GM23248 (cell line): ENCODE results near the gene ZNF99. TPM values are rescaled to one million over a fixed set of nuclear protein-coding genes. Genes with fewer than 3 reads are reported as not detected.
"Not testable (repeated sequence)": the region's sequence is repeated elsewhere in the genome, so short reads cannot be mapped to it uniquely, and the experiment has no call there.

Source experiments
- DNase-seq: peaks from one replicate; pipeline ENCODE4 v3.0.0-alpha.2; 2015
- H2AFZ ChIP-seq: fragments of 200-600 bp; sonication (generic); 2 replicates; pipeline ENCODE4 v1.6.1; 2016; ENCODE audit warnings: antibody characterized with exemption
- H3F3A ChIP-seq: fragments of 200-600 bp; sonication (generic); 2 replicates; pipeline ENCODE4 v1.6.1; 2016; ENCODE audit warnings: mild to moderate bottlenecking, antibody characterized with exemption, mixed run types; ENCODE audit not compliant: insufficient read depth
- H3K27ac ChIP-seq: fragments of 200-600 bp; sonication (generic); 2 replicates; pipeline ENCODE4 v1.5.1; 2016; ENCODE audit warnings: mild to moderate bottlenecking
- H3K27me3 ChIP-seq: fragments of 200-600 bp; sonication (generic); replicated peaks from 2 replicates; pipeline ENCODE4 v1.6.1; 2016; ENCODE audit warnings: mild to moderate bottlenecking; ENCODE audit not compliant: insufficient read depth
- H3K36me3 ChIP-seq: fragments of 200-600 bp; sonication (generic); 2 replicates; pipeline ENCODE4 v1.6.1; 2016; ENCODE audit warnings: low read depth, mild to moderate bottlenecking
- H3K4me1 ChIP-seq: fragments of 200-600 bp; sonication (generic); 2 replicates; pipeline ENCODE4 v1.6.1; 2016; ENCODE audit warnings: mild to moderate bottlenecking; ENCODE audit not compliant: insufficient read depth
- H3K4me2 ChIP-seq: fragments of 200-600 bp; sonication (generic); one replicate; pipeline ENCODE4 v1.6.1; 2016; ENCODE audit warnings: mild to moderate bottlenecking; ENCODE audit not compliant: unreplicated experiment
- H3K4me3 ChIP-seq: fragments of 200-600 bp; sonication (generic); 2 replicates; pipeline ENCODE4 v1.5.1; 2016; ENCODE audit warnings: mild to moderate bottlenecking
- H3K79me2 ChIP-seq: fragments of 200-600 bp; sonication (generic); 2 replicates; pipeline ENCODE4 v1.6.1; 2016; ENCODE audit warnings: mild to moderate bottlenecking; ENCODE audit not compliant: insufficient read depth
- H3K9ac ChIP-seq: fragments of 200-600 bp; sonication (generic); 2 replicates; pipeline ENCODE4 v1.6.1; 2016; ENCODE audit warnings: mild to moderate bottlenecking
- H3K9me2 ChIP-seq: fragments of 200-600 bp; sonication (generic); 2 replicates; pipeline ENCODE4 v1.6.1; 2016; ENCODE audit warnings: mixed run types, mild to moderate bottlenecking, moderate library complexity; ENCODE audit not compliant: insufficient read depth
- H3K9me3 ChIP-seq: fragments of 200-600 bp; sonication (generic); one replicate; pipeline ENCODE4 v1.6.1; 2017; ENCODE audit warnings: low read depth
- H4K20me1 ChIP-seq: fragments of 200-600 bp; sonication (generic); 2 replicates; pipeline ENCODE4 v1.6.0; 2016; ENCODE audit not compliant: insufficient read depth
- EZH2 ChIP-seq: fragments of 200-600 bp; sonication (generic); IDR thresholded peaks from 2 replicates; pipeline ENCODE4 v1.6.1; 2018; ENCODE audit warnings: antibody characterized with exemption, mild to moderate bottlenecking; ENCODE audit not compliant: insufficient read depth, poor library complexity, severe bottlenecking
- EZH2phosphoT487 ChIP-seq: fragments of 200-600 bp; sonication (generic); IDR thresholded peaks from 2 replicates; pipeline ENCODE4 v1.6.1; 2018; ENCODE audit warnings: antibody characterized with exemption, moderate library complexity, mild to moderate bottlenecking, low read depth; ENCODE audit not compliant: insufficient read depth
- WGBS, 2 experiments: methylation state at CpG; one replicate each; pipeline ENCODE4 v1.1.6; 2015 to 2017; ENCODE audit warnings: low lambda C conversion rate in 2 of 2, low coverage in 1 of 2; ENCODE audit errors: missing lambda C conversion rate in 2 of 2; 5-methylcytosine and 5-hydroxymethylcytosine counted together
- in situ Hi-C: fragments of 300-500 bp; cut with MboI; formaldehyde crosslinking; loops from 2 replicates; pipeline ENCODE4 v1.15.0; 2020
- polyA plus RNA-seq: library from polyadenylated mRNA; unstranded; fragments of >200 nt; fragmentation: Nextera tagmentation; extraction: Ambion mirVana; gene quantifications from 2 replicates; pipeline ENCODE4 v1.2.1, GENCODE V29; 2016
- total RNA-seq: library from RNA; depleted of rRNA; stranded (reverse); fragments of >200 nt; shearing (Covaris generic); gene quantifications from 2 replicates; pipeline ENCODE4 v1.2.3, GENCODE V29; 2014

ZNF99 gene
- total and polyA plus RNA-seq, 2 experiments from 2014 or later: not detected

DNA sequence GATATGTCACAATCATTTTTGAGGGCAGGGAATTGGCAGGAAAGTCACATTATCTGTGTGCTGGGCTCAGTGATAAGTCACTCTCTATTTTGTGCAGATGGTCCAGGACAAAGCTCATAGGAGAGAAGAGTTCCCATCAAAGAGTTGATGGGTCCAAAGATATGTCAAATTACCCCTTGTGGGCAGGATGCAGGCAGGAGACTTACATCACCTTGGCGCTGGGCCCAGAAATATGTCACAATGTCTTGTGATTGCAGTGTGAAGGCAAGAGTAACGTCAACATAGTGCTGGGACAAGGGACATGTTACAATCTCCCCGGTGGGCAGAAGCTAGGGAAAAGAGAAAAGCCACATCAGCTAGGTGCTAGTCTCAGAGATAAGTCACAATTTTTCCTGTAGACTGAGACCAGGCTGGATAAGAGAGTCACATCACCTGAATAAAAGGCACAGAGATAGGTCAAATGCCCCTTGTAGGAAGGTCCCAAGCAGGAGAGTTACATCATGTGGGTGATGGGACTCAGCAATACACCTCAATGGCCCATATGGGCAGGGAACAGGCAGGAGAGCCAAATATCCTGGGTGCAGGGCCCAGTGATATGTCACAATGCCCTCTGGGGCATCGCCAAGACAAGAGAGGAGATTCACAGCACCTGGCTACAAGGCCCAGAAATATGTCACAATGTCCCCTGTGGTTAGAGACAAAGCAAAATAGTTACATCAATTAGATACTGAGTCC is 47.9 kb downstream of the ZNF99 start:
- no peak for TF ChIP-seq EZH2phosphoT487
- TF ChIP-seq EZH2: no peak
- in situ Hi-C loops: no loop called here
- WGBS, 2 experiments: 24% methylated on average over 4 of the region's 4 CpGs

DNA sequence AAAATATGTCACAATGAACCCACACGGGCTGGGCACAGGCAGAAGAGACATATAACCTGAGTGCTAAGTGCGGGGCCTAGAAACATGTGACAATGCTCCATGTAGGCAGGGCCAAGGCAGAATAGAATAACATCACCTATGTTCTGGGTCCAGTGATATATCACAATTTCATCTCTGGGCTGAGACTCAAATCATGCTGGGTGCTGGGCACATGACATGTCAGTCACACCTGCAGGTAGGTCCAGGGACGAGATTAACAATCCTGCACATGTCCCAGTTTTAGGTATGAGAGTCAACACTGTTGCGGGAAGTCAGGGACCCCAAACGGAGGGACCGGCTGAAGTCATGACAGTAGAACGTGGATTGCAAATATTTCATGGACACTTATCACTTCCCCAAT is 50.3 kb downstream of the ZNF99 start:
- Histone ChIP-seq H3K27ac (no peak overlapping the region), H3K4me3 (no peak overlapping the region), H3K79me2 (no peaks in the 10 kb centered on the region), H3K9me2 (no peaks in the 10 kb centered on the region), H4K20me1 (no peaks in the 10 kb centered on the region), H3K27me3 (no peaks in the 10 kb centered on the region), H3K9ac (no peak overlapping the region), H3K4me2 (no peak overlapping the region), H2AFZ (no peak overlapping the region), H3F3A (no peaks in the 10 kb centered on the region), H3K9me3 (no peaks in the 10 kb centered on the region), H3K36me3 (no peaks in the 10 kb centered on the region), H3K4me1 (no peaks in the 10 kb centered on the region)
- 41 to 42% methylated on average over 7 of the region's 7 CpGs for WGBS, 2 experiments
- DNase-seq: no peak
- TF ChIP-seq EZH2 (no peak), EZH2phosphoT487 (no peak)
- in situ Hi-C loops: no loop called here

More for the DNA sequence above, 47.9 kb downstream of the ZNF99 start:
- Histone ChIP-seq H3K36me3 (no peaks in the 10 kb centered on the region), H3K79me2 (no peaks in the 10 kb centered on the region), H3K9me2 (no peaks in the 10 kb centered on the region), H3K27me3 (no peaks in the 10 kb centered on the region), H3K27ac (no peak overlapping the region), H3K9me3 (no peaks in the 10 kb centered on the region), H3K4me3 (no peak overlapping the region), H2AFZ (no peak overlapping the region), H3K9ac (no peak overlapping the region), H3K4me2 (no peak overlapping the region), H3K4me1 (no peaks in the 10 kb centered on the region), H3F3A (no peaks in the 10 kb centered on the region), H4K20me1 (no peaks in the 10 kb centered on the region)
- DNase-seq: no peak

DNA sequence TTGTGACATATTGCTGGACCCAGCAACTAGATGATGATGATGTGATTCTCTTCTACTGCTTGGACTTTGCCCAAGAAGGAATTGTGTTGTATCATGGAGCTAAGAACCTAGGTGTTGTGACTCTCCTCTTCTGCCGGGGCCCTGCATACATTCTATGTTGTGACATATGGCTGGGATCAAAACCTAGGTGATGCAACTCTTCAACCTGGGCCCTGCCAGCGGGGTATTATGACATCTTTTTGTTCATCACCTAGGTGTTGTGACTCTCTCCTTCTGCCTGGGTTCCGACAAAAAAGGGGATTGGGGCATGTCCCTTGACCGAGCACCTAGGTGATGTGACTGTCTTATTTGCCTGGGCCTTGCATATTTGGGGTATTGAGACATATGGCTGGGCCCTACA is 55.7 kb downstream of the ZNF99 start:
- H2AFZ ChIP-seq, H3K4me3 ChIP-seq, H3K79me2 ChIP-seq, H3K27ac ChIP-seq, H4K20me1 ChIP-seq, in situ Hi-C loops, H3F3A ChIP-seq, H3K36me3 ChIP-seq, H3K4me2 ChIP-seq, H3K27me3 ChIP-seq, H3K9me2 ChIP-seq, DNase-seq, H3K4me1 ChIP-seq, H3K9me3 ChIP-seq, H3K9ac ChIP-seq: not testable (repeated sequence)
- 36 to 37% methylated on average over 4 of the region's 4 CpGs for WGBS, 2 experiments

DNA sequence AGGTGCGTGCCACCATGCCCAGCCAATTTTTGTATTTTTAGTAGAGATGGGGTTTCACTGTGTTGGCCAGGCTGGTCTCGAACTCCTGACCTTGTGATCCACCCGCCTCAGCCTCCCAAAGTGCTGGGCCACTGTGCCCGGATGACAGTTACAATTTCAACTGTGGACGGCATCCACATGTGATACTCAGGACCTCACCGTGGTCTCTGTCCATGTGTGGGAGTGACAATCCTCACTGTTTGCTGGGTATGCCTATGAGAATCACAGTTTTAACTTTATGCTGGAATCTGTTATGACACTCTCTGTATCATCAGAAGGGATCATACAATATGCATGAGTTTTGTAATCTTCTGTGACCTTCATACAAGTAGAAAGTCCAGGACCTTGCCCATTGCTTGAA is 62.4 kb downstream of the ZNF99 start:
- DNase-seq, H3K9me3 ChIP-seq, H4K20me1 ChIP-seq, H2AFZ ChIP-seq, H3K9me2 ChIP-seq, H3K4me3 ChIP-seq, H3K36me3 ChIP-seq, H3K9ac ChIP-seq, in situ Hi-C loops, H3K79me2 ChIP-seq, H3K4me1 ChIP-seq, H3K27ac ChIP-seq, H3K4me2 ChIP-seq, H3K27me3 ChIP-seq, H3F3A ChIP-seq: not testable (repeated sequence)
- WGBS, 2 experiments: 20 to 28% methylated on average over 6 of the region's 6 CpGs

DNA sequence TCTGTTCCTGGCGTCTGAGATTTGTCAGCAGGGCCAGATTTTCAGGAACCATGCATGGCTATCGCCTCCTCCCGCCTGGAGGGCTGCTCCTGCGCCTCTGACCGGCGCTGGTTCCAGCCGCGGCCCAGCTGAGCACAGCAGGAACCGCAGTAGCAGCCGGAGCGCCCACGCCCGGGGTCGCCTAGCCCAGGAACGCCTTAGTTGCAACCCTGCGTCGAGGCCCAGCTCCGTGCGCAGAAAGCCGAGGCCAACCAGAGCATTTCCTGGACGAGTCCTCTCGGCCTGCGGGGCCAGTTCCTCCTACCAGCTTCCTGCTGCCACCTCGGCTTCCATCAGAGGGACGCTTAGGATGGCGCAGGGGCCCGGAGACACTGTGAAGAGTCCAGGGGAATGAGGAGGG is 75.0 kb downstream of the ZNF99 start:
- Histone ChIP-seq H3K4me3 (no peak overlapping the region), H2AFZ (no peak overlapping the region), H3F3A (no peaks in the 10 kb centered on the region), H3K4me2 (no peak overlapping the region), H3K9me3 (no peaks in the 10 kb centered on the region), H3K36me3 (no peaks in the 10 kb centered on the region), H3K27ac (no peak overlapping the region), H4K20me1 (no peaks in the 10 kb centered on the region), H3K9ac (no peak overlapping the region), H3K4me1 (no peaks in the 10 kb centered on the region), H3K27me3 (no peaks in the 10 kb centered on the region), H3K9me2 (no peaks in the 10 kb centered on the region), H3K79me2 (no peaks in the 10 kb centered on the region)
- no peak for DNase-seq
- in situ Hi-C loops: no loop called here
- whole genome bisulfite sequencing, 2 experiments: 22 to 24% methylated on average over 27 of the region's 27 CpGs
- TF ChIP-seq EZH2phosphoT487: no peak
- TF ChIP-seq EZH2: no peak

DNA sequence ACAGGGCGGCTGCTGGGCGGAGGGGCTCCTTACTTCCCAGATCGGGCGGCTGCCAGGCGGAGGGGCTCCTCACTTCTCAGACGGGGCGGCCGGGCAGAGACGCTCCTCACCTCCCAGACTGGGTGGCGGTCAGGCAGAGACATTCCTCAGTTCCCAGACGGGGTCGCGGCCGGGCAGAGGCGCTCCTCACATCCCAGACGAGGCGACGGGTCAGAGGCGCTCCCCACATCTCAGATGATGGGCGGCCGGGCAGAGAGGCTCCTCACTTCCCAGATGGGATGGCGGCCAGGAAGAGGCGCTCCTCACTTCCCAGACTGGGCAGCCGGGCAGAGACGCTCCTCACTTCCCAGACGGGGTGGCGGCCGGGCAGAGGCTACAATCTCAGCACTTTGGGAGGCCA is 80.9 kb downstream of the ZNF99 start:
- H3K4me2 ChIP-seq, H3K79me2 ChIP-seq, H4K20me1 ChIP-seq, H3K9ac ChIP-seq, H2AFZ ChIP-seq, H3K36me3 ChIP-seq, H3K27ac ChIP-seq, DNase-seq, H3K9me3 ChIP-seq, H3F3A ChIP-seq, H3K27me3 ChIP-seq, H3K4me1 ChIP-seq, H3K9me2 ChIP-seq, H3K4me3 ChIP-seq, in situ Hi-C loops: not testable (repeated sequence)
- WGBS, 2 experiments: 85 to 94% methylated on average over 12 to 28 of the region's 28 CpGs

DNA sequence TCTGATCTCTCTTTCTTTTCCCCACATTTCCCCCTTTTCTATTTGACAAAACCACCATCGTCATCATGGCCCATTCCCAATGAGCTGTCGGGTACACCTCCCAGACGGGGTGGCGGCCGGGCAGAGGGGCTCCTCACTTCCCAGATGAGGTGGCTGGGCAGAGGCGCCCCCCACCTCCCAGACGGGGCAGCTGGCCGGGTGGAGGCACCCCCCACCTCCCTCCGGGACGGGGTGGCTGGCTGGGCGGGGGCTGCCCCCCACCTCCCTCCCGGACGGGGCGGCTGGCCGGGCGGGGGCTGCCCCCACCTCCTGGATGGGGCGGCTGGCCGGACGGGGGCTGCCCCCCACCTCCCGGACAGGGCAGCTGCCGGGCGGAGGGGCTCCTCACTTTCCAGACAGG is 81.3 kb downstream of the ZNF99 start:
- H3K36me3 ChIP-seq, H3K9me3 ChIP-seq, H3K4me1 ChIP-seq, H3K9ac ChIP-seq, H3K79me2 ChIP-seq, H4K20me1 ChIP-seq, H3F3A ChIP-seq, DNase-seq, H3K9me2 ChIP-seq, H3K27me3 ChIP-seq, H2AFZ ChIP-seq, H3K27ac ChIP-seq, H3K4me2 ChIP-seq, H3K4me3 ChIP-seq, in situ Hi-C loops: not testable (repeated sequence)
- 64 to 73% methylated on average over 6 to 15 of the region's 22 CpGs for WGBS, 2 experiments
